Pancreas (tissue), 10 donors: ENCODE results near the gene RANBP10. TPM values are rescaled to one million over a fixed set of nuclear protein-coding genes. Genes with fewer than 3 reads are reported as not detected.

Experiments
- ATAC-seq, 4 donors: fragments of 200-7000 bp; cut with Tn5 transposase; one replicate each; pipeline versions ENCODE4 v1.8.0 to v1.9.1; 2020; ENCODE audit warnings: mild to moderate bottlenecking in 4 of 4, moderate library complexity in 4 of 4
- DNase-seq, 6 donors: peaks; one replicate each; pipeline ENCODE4 v3.0.0-alpha.2; 2020
- FAIRE-seq: peaks from 2 replicates; lab custom pipeline; 2012; peaks lifted over from hg19 to GRCh38; lab: Jason Lieb, UNC
- H3K27ac ChIP-seq, 4 donors: fragments of 200-600 bp; sonication (generic); 1 replicate in 3 of 4; 2 replicates in 1 of 4; pipeline versions ENCODE4 v1.5.0 to v1.8.0; 2020
- H3K27me3 ChIP-seq, 4 donors: fragments of 200-600 bp; one replicate each; pipeline ENCODE4 v1.8.0; 2021
- H3K36me3 ChIP-seq, 3 donors: fragments of 200-600 bp; sonication (generic) in 1 of 3; one replicate each; pipeline versions ENCODE4 v1.5.0 to v1.8.0; 2020 to 2021
- H3K4me1 ChIP-seq, 3 donors: fragments of 200-600 bp; one replicate each; pipeline ENCODE4 v1.8.0; 2021
- H3K4me3 ChIP-seq, 4 donors: fragments of 200-600 bp; sonication (generic) in 2 of 4; one replicate each; pipeline versions ENCODE4 v1.5.0 to v1.8.0; 2020 to 2021
- H3K9me3 ChIP-seq, 4 donors: fragments of 200-600 bp; one replicate each; pipeline ENCODE4 v1.8.0; 2021
- WGBS, 2 donors: extraction: QIAGEN DNeasy Blood & Tissue Kit; methylation state at CpG; one replicate each; pipeline ENCODE4 v1.1.7; 2013; 5-methylcytosine and 5-hydroxymethylcytosine counted together
- intact Hi-C, 3 donors: fragments of 100-400 bp; cut with DNase I; formaldehyde crosslinking; loops; one replicate each; pipeline versions ENCODE4 v1.11.1 to v1.14.2; 2022
- polyA plus RNA-seq, 2 donors: library from polyadenylated mRNA; stranded (reverse); fragments of 200-250 nt; gene quantifications; one replicate each; pipeline ENCODE4 v1.2.3, GENCODE V29; 2013
- total RNA-seq, 6 donors: library from RNA; stranded (reverse); fragmentation: NEBNext Ultra II Directional in 4 of 6; extraction: Animal tissue kit (Norgen Biotek cat#: 25700) in 4 of 6; gene quantifications; one replicate each; pipeline versions ENCODE4 v1.2.1 to v1.2.4, GENCODE V29; 2021 to 2023
- TF ChIP-seq, protein P1 (sequence below), 4 donors: fragments of 200-600 bp; sonication (generic) in 3 of 4; IDR thresholded peaks; one replicate each; pipeline versions ENCODE4 v1.5.0 to v1.8.0; 2021; ENCODE audit warnings: antibody characterized with exemption in 4 of 4
- donor health status: healthy with polysubstance abuse.
- donor health status: DM: no; HTN: no; CAD: no; lungs with moderate emphysema.
- donor health status: DM: no; HTN: no; CAD: no.
- donor health status: control.
- donor health status: control.
- donor health status: Bipolar disorder and iron deficiency.
- donor health status: DM: yes; HTN: yes; CAD: no.
- donor health status: DM: no; HTN: no; CAD: no.
- donor health status: DM: no; HTN: no; CAD: no.
- donor health status: DM: yes; HTN: yes; CAD: no.

The RANBP10 gene
- total and polyA plus RNA-seq, 8 donors: 8.7 to 15.4 (median 11.6) TPM

DNA sequence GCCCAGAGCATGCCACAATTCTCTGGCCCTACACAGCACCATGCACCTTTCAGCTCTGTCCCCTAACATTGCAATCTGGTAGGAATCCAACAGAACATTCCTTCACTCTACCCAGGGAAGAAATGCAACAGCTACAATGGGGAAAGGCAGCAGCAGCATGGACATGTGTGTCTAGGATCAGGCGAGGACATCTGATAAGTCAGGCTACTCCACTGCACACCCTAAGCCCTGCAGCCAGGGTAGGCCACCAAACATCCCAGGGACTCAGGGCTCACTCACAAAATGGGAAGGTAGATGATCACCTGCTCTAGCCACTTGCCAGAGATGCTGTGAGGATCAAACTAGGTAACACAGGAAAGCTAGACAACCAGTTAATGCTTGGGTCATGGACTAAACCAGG lies 5.1 kb downstream of the RANBP10 start:
- DNase-seq (no peak), FAIRE-seq (no peak), ATAC-seq (no peak)
- H3K27me3 ChIP-seq: no peaks in the 10 kb centered on the region
- intact Hi-C loops: no loop called here
- TF ChIP-seq, protein P1, sequence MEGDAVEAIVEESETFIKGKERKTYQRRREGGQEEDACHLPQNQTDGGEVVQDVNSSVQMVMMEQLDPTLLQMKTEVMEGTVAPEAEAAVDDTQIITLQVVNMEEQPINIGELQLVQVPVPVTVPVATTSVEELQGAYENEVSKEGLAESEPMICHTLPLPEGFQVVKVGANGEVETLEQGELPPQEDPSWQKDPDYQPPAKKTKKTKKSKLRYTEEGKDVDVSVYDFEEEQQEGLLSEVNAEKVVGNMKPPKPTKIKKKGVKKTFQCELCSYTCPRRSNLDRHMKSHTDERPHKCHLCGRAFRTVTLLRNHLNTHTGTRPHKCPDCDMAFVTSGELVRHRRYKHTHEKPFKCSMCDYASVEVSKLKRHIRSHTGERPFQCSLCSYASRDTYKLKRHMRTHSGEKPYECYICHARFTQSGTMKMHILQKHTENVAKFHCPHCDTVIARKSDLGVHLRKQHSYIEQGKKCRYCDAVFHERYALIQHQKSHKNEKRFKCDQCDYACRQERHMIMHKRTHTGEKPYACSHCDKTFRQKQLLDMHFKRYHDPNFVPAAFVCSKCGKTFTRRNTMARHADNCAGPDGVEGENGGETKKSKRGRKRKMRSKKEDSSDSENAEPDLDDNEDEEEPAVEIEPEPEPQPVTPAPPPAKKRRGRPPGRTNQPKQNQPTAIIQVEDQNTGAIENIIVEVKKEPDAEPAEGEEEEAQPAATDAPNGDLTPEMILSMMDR (IDR thresholded peaks at IDR 0.05): no peak
- H3K4me1 ChIP-seq: peaks cover 8 to 12% (median 11%) of the 10 kb centered on the region in 3 donors
- no peaks in the 10 kb centered on the region for H3K36me3 ChIP-seq
- H3K9me3 ChIP-seq: no peaks in the 10 kb centered on the region
- H3K27ac ChIP-seq: no peak overlapping the region
- H3K4me3 ChIP-seq: no peak overlapping the region
- 73 to 83% methylated on average over 1 of the region's 1 CpG for WGBS, 2 donors

- DNase-seq (no peak), FAIRE-seq (no peak), ATAC-seq (no peak)
- 86 to 87% methylated on average over 7 of the region's 7 CpGs for WGBS, 2 donors
- Histone ChIP-seq H3K4me3 (no peak overlapping the region), H3K9me3 (no peaks in the 10 kb centered on the region), H3K27me3 (no peaks in the 10 kb centered on the region), H3K36me3 (no peaks in the 10 kb centered on the region), H3K27ac (no peak overlapping the region), H3K4me1 (peaks cover 6 to 10% (median 10%) of the 10 kb centered on the region in 3 donors)
- intact Hi-C loops: no loop called here
- TF ChIP-seq, protein P1 (IDR thresholded peaks at IDR 0.05): no peak
These were observed 5.9 kb downstream of the RANBP10 start for GRCh38 chr16:67800338-67800926.

GRCh38 chr16:67796099-67796718 lies 10.2 kb downstream of the RANBP10 start:
- Histone ChIP-seq H3K36me3 (no peaks in the 10 kb centered on the region), H3K27me3 (no peaks in the 10 kb centered on the region), H3K4me3 (no peak overlapping the region), H3K4me1 (no peaks in the 10 kb centered on the region), H3K9me3 (no peaks in the 10 kb centered on the region), H3K27ac (no peak overlapping the region)
- DNase-seq (no peak), FAIRE-seq (no peak), ATAC-seq (no peak)
- TF ChIP-seq, protein P1 (IDR thresholded peaks at IDR 0.05): no peak
- WGBS, 2 donors: 94 to 98% methylated on average over 5 of the region's 5 CpGs
- intact Hi-C loops: no loop called here

DNA sequence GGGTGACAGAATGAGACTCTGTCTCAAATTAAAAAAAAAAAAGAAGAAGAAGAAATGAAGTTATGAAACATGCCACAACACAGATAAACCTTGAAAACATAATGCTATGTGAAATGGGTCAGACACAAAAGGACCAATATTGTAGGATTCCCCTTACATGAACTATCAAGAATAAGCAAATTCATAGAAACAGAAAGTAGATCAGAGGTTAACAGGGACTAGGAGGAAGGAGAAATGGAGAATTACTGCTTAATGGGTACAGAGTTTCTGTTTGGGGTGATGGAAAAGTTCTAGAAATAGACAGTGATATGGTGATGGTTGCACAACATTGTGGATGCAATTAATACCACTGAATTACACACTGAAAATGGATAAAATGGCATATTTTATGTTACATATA lies 16.3 kb downstream of the RANBP10 start:
- DNase-seq (no peak), FAIRE-seq (no peak), ATAC-seq (no peak)
- Histone ChIP-seq H3K36me3 (no peaks in the 10 kb centered on the region), H3K27me3 (no peaks in the 10 kb centered on the region), H3K4me1 (no peaks in the 10 kb centered on the region), H3K9me3 (no peaks in the 10 kb centered on the region), H3K4me3 (no peak overlapping the region), H3K27ac (no peak overlapping the region)
- intact Hi-C loops: no loop called here
- TF ChIP-seq, protein P1 (IDR thresholded peaks at IDR 0.05): no peak

- H3K4me1 ChIP-seq: peaks cover 1 to 4% (median 3%) of the 10 kb centered on the region in 3 donors
- no peaks in the 10 kb centered on the region for H3K27me3 ChIP-seq
- no peak for ATAC-seq
- H3K27ac ChIP-seq: no peak overlapping the region
- no peaks in the 10 kb centered on the region for H3K9me3 ChIP-seq
- no peak for FAIRE-seq
- WGBS, 2 donors: 92 to 95% methylated on average over 5 of the region's 5 CpGs
- H3K36me3 ChIP-seq: no peaks in the 10 kb centered on the region
- intact Hi-C loops: no loop called here
- TF ChIP-seq, protein P1 (IDR thresholded peaks at IDR 0.05): no peak
- H3K4me3 ChIP-seq: no peak overlapping the region
- DNase-seq: no peak
These were observed 19.9 kb downstream of the RANBP10 start for GRCh38 chr16:67786491-67786890.
